GM21515 (cell line): ENCODE results near the gene EMILIN2.
"Not testable (repeated sequence)": the region's sequence is repeated elsewhere in the genome, so short reads cannot be mapped to it uniquely, and the experiment has no call there.

Experiments
- ATAC-seq: cut with Tn5 transposase; IDR thresholded peaks from one replicate; pipeline ENCODE4 v1.9.1; 2021; ENCODE audit not compliant: unreplicated experiment

Gene EMILIN2

GRCh38 chr18:2913398-2914005 lies 66.7 kb downstream of the EMILIN2 start:
- no peak for ATAC-seq

GRCh38 chr18:2914185-2914880 lies 67.5 kb downstream of the EMILIN2 start:
- no peak for ATAC-seq

GRCh38 chr18:2914881-2915240 lies 68.1 kb downstream of the EMILIN2 start:
- ATAC-seq = no peak

- ATAC-seq = not testable (repeated sequence)
Observed at GRCh38 chr18:2915486-2915885, 68.7 kb downstream of the EMILIN2 start.

- ATAC-seq = no peak
Observed at GRCh38 chr18:2916184-2916583, 69.4 kb downstream of the EMILIN2 start.

GRCh38 chr18:2917259-2918047 lies 70.6 kb downstream of the EMILIN2 start:
- ATAC-seq = no peak

- ATAC-seq = no peak
Observed at GRCh38 chr18:2918761-2919550, 72.2 kb downstream of the EMILIN2 start.

GRCh38 chr18:2919600-2919999 lies 72.8 kb downstream of the EMILIN2 start:
- ATAC-seq = no peak

- no peak for ATAC-seq
Observed at GRCh38 chr18:2920027-2920426, 73.2 kb downstream of the EMILIN2 start.

GRCh38 chr18:2920546-2921343 lies 73.9 kb downstream of the EMILIN2 start:
- ATAC-seq = no peak

GRCh38 chr18:2921778-2922177 lies 75.0 kb downstream of the EMILIN2 start:
- ATAC-seq = no peak

GRCh38 chr18:2923464-2923863 lies 76.7 kb downstream of the EMILIN2 start:
- ATAC-seq = no peak

- no peak for ATAC-seq
Observed at GRCh38 chr18:2924920-2925319, 78.1 kb downstream of the EMILIN2 start.

GRCh38 chr18:2926528-2926927 lies 79.7 kb downstream of the EMILIN2 start:
- no peak for ATAC-seq

GRCh38 chr18:2927745-2928144 lies 80.9 kb downstream of the EMILIN2 start:
- ATAC-seq = no peak

- no peak for ATAC-seq
Observed at GRCh38 chr18:2932247-2933181, 85.7 kb downstream of the EMILIN2 start.

GRCh38 chr18:2933995-2934394 lies 87.2 kb downstream of the EMILIN2 start:
- ATAC-seq = no peak

GRCh38 chr18:2935438-2936192 lies 88.8 kb downstream of the EMILIN2 start:
- ATAC-seq = no peak

GRCh38 chr18:2939317-2939716 lies 92.5 kb downstream of the EMILIN2 start:
- ATAC-seq = no peak
